HG03354 (cell line): Measurements from ENCODE around the gene KRTAP9-4.
"Not testable (repeated sequence)": the region's sequence is repeated elsewhere in the genome, so short reads cannot be mapped to it uniquely, and the experiment has no call there.

ENCODE experiments used
- ATAC-seq: cut with Tn5 transposase; IDR thresholded peaks from one replicate; pipeline ENCODE4 v1.9.1; 2021; ENCODE audit warnings: mild to moderate bottlenecking; ENCODE audit not compliant: unreplicated experiment, poor library complexity, severe bottlenecking

Gene KRTAP9-4

GRCh38 chr17:41263212-41263611 lies 13.7 kb downstream of the KRTAP9-4 start:
- no peak for ATAC-seq

GRCh38 chr17:41264599-41264998 lies 15.1 kb downstream of the KRTAP9-4 start:
- no peak for ATAC-seq

- ATAC-seq = no peak
These were observed 15.6 kb downstream of the KRTAP9-4 start, which contains the start of gene KRTAP9-6 for GRCh38 chr17:41265078-41265477. Gene KRTAP9-6, plus strand, starts transcription at chr17:41265378. Its CDS starts 0 bp downstream, at chr17:41265378.

GRCh38 chr17:41267711-41268110 lies 18.2 kb downstream of the KRTAP9-4 start:
- ATAC-seq = no peak

GRCh38 chr17:41271323-41271722 lies 21.8 kb downstream of the KRTAP9-4 start:
- not testable (repeated sequence) for ATAC-seq

GRCh38 chr17:41271858-41272257 lies 22.4 kb downstream of the KRTAP9-4 start:
- ATAC-seq = no peak

GRCh38 chr17:41275648-41276190 lies 26.2 kb downstream of the KRTAP9-4 start, which contains the start of gene KRTAP9-7:
Gene KRTAP9-7, plus strand, starts transcription at chr17:41275698. Its CDS starts 0 bp downstream, at chr17:41275698.
- ATAC-seq = not testable (repeated sequence)

GRCh38 chr17:41278176-41278955 lies 28.9 kb downstream of the KRTAP9-4 start:
- ATAC-seq = no peak

- no peak for ATAC-seq
These were observed 34.6 kb downstream of the KRTAP9-4 start for GRCh38 chr17:41284043-41284442.

GRCh38 chr17:41284546-41284945 lies 35.1 kb downstream of the KRTAP9-4 start:
- no peak for ATAC-seq

GRCh38 chr17:41287050-41287449 lies 37.6 kb downstream of the KRTAP9-4 start:
- no peak for ATAC-seq

- ATAC-seq = no peak
These were observed 44.5 kb downstream of the KRTAP9-4 start for GRCh38 chr17:41294016-41294415.

GRCh38 chr17:41296846-41297245 lies 47.4 kb downstream of the KRTAP9-4 start:
- no peak for ATAC-seq

GRCh38 chr17:41298458-41299135 lies 49.1 kb downstream of the KRTAP9-4 start:
- no peak for ATAC-seq
